ENCODE data around the gene NDUFA11. TPM values are rescaled to one million over a fixed set of nuclear protein-coding genes. Genes with fewer than 3 reads are reported as not detected.

The NDUFA11 gene
- total and polyA plus RNA-seq, 2 of the 4 experiments (the other 2 are of a cell fraction) = 375 to 1,276 TPM

GRCh38 chr19:5899728-5900526 lies 3.7 kb downstream of the NDUFA11 start:
- no peak overlapping the region for H2BK20ac ChIP-seq (ENCODE audit: low read depth, low read length)
- CTCF ChIA-PET = interaction anchor here (1.2 kb wide), 1 partner anchor 96 kb away, joined by 5 read pairs; no protein-coding TSS in a partner anchor
- no peaks in the 10 kb centered on the region for H3K9me3 ChIP-seq (ENCODE audit: control insufficient read depth, insufficient read depth, low read length)
- H3K79me1 ChIP-seq (ENCODE audit: low read depth in 1 of 2, low read length in 2 of 2) = peaks cover 7 to 46% of the 10 kb centered on the region in 2 experiments; a peak in 3 of 4 replicates
- H3K23ac ChIP-seq (ENCODE audit: low read depth, low read length) = no peak overlapping the region
- 96% methylated on average over 5 of the region's 13 CpGs; no CpG with 5 or more reads in 1 of the 2 experiments for WGBS, 2 experiments (ENCODE audit: extremely low coverage in 2 of 2, insufficient read length in 1 of 2)
- dilution Hi-C loops (cut with HindIII; ENCODE audit: low sequenced_read_pairs, unreplicated experiment) = no loop called here
- H3K9me1 ChIP-seq (ENCODE audit: insufficient read depth, low read length) = no peaks in the 10 kb centered on the region
- no peak overlapping the region for H3K4ac ChIP-seq (ENCODE audit: low read depth, low read length)
- intact Hi-C loops (cut with micrococcal nuclease) = no loop called here
- no peak overlapping the region for H2BK5ac ChIP-seq (ENCODE audit: low read depth, low read length, poor library complexity, severe bottlenecking)
- DNase-seq (no peak), ATAC-seq (ENCODE audit: low read depth) (no peak)
- H3K4me3 ChIP-seq (ENCODE audit: insufficient read depth, low read depth, low read length) = no peak overlapping the region
- H2AFZ ChIP-seq (replicated peaks; ENCODE audit: low read length, poor library complexity) = no peak overlapping the region
- no peak overlapping the region for H2BK120ac ChIP-seq (ENCODE audit: low read depth, low read length)
- in situ Hi-C loops (cut with MboI; ENCODE audit: low sequenced_read_pairs) = no loop called here
- H4K20me1 ChIP-seq (ENCODE audit: insufficient read depth, low read length) = peaks cover 42% of the 10 kb centered on the region
- H4K91ac ChIP-seq (ENCODE audit: insufficient read depth, low read depth, low read length) = no peak overlapping the region
- no peak overlapping the region for H3K4me2 ChIP-seq (ENCODE audit: low read depth, low read length)
- no peak for TF ChIP-seq MXI1 (IDR thresholded peaks at IDR 0.05; ENCODE audit: borderline replicate concordance, low read depth, low read length)
- no peak for TF ChIP-seq MAFK (IDR thresholded peaks at IDR 0.05; ENCODE audit: low read depth, low read length)
- TF ChIP-seq RAD21 (IDR thresholded peaks at IDR 0.05; ENCODE audit: low read length) = no peak
- TF ChIP-seq CEBPB (IDR thresholded peaks at IDR 0.05; ENCODE audit: low read depth, low read length) = no peak
- TF ChIP-seq SMC3 (IDR thresholded peaks at IDR 0.05; ENCODE audit: low read depth, low read length) = no peak
- no peak for TF ChIP-seq NFE2L2 (IDR thresholded peaks at IDR 0.05; ENCODE audit: low read depth, low read length)
- no peak for TF ChIP-seq RCOR1 (IDR thresholded peaks at IDR 0.05; ENCODE audit: insufficient replicate concordance, low read length)
- no peak for TF ChIP-seq MAZ (IDR thresholded peaks at IDR 0.05; ENCODE audit: borderline replicate concordance, low read depth, low read length)
- no peak for TF ChIP-seq RFX5 (IDR thresholded peaks at IDR 0.05; ENCODE audit: low read depth, low read length)
- no peak for TF ChIP-seq FOS (IDR thresholded peaks at IDR 0.05; ENCODE audit: low read depth, low read length)
- no peak for TF ChIP-seq CHD1 (IDR thresholded peaks at IDR 0.05; ENCODE audit: low read depth, low read length)
- H2AK9ac ChIP-seq (replicated peaks; ENCODE audit: low read depth, low read length, poor library complexity) = peak overlapping the region; percentile 40
- H4K5ac ChIP-seq (ENCODE audit: low read depth, low read length) = no peak overlapping the region
- H2AK5ac ChIP-seq (ENCODE audit: low read depth, low read length) = no peak overlapping the region
- H3K9ac ChIP-seq (ENCODE audit: low read depth, low read length) = no peak overlapping the region
- peaks cover 4% of the 10 kb centered on the region for H3K4me1 ChIP-seq (ENCODE audit: control insufficient read depth, insufficient read depth, low read length)
- no peaks in the 10 kb centered on the region for H3K27me3 ChIP-seq (ENCODE audit: control insufficient read depth, insufficient read depth, low read length)
- H3K36me3 ChIP-seq (ENCODE audit: control insufficient read depth, insufficient read depth, low read length) = peaks cover 19% of the 10 kb centered on the region; the same call in 1 of the 2 replicates
- H2BK15ac ChIP-seq (ENCODE audit: low read depth, low read length) = no peak overlapping the region
- H3K14ac ChIP-seq (replicated peaks; ENCODE audit: low read depth, low read length) = no peak overlapping the region
- BruUV-seq (replicated peaks) = no TSS peak
- no peak overlapping the region for H3K56ac ChIP-seq (ENCODE audit: extremely low read depth, insufficient read depth, low read length)
- no peak overlapping the region for H4K8ac ChIP-seq (ENCODE audit: low read depth in 2 of 2, low read length in 2 of 2)
- H3K18ac ChIP-seq (ENCODE audit: low read depth, low read length) = no peak overlapping the region
- POLR2A ChIA-PET (ENCODE audit: unreplicated experiment) = no interaction called here
- H3K27ac ChIP-seq (ENCODE audit: insufficient read depth, low read length) = no peak overlapping the region
